Posterior vena cava (tissue), 2 donors: Measurements from ENCODE around the gene ARAP1. TPM values are rescaled to one million over a fixed set of nuclear protein-coding genes. Genes with fewer than 3 reads are reported as not detected.

Experiments
- DNase-seq: peaks from one replicate; pipeline ENCODE4 v3.0.0-alpha.2; 2020; ENCODE audit warnings: low spot score
- intact Hi-C, 2 donors: fragments of 100-400 bp; cut with DNase I; formaldehyde crosslinking; loops; one replicate each; pipeline versions ENCODE4 v1.14.1 to v1.14.2; 2022 to 2023
- total RNA-seq, 2 donors: library from RNA; stranded (reverse); fragmentation: NEBNext Ultra II Directional; extraction: Animal tissue kit (Norgen Biotek cat#: 25700); gene quantifications; one replicate each; pipeline ENCODE4 v1.2.1, GENCODE V29; 2021
- donor health status: DM: yes; HTN: yes; CAD: no.
- donor health status: DM: yes; HTN: yes; CAD: no.

The ARAP1 gene
- total RNA-seq, 2 donors from 2014 or later: 49.9 to 81.9 TPM

GRCh38 chr11:72732329-72732728 lies 19.9 kb downstream of the ARAP1 start:
- intact Hi-C loops: no loop called here
- no peak for DNase-seq

- intact Hi-C loops: no loop called here
- DNase-seq: no peak
These were observed 21.5 kb downstream of the ARAP1 start for GRCh38 chr11:72730737-72731136.

- no peak for DNase-seq
- intact Hi-C loops: no loop called here
These were observed 22.0 kb downstream of the ARAP1 start for GRCh38 chr11:72730243-72730642.

GRCh38 chr11:72727521-72727920 lies 24.7 kb downstream of the ARAP1 start:
- no peak for DNase-seq
- intact Hi-C loops: loop anchor here (5.0 to 10.0 kb wide), 3 partner anchors 65 to 450 kb away; partner anchors contain the start of gene STARD10 (in 2 of the 2)

- intact Hi-C loops: loop anchor here (5.0 to 10.0 kb wide), 3 partner anchors 66 to 451 kb away; partner anchors contain the start of gene STARD10 (in 2 of the 2)
- no peak for DNase-seq
These were observed 25.7 kb downstream of the ARAP1 start for GRCh38 chr11:72726266-72727220.

GRCh38 chr11:72725724-72726028 lies 26.5 kb downstream of the ARAP1 start:
- intact Hi-C loops: loop anchor here (5.0 to 10.0 kb wide), 3 partner anchors 67 to 452 kb away; partner anchors contain the start of gene STARD10 (in 2 of the 2)
- DNase-seq: no peak

GRCh38 chr11:72724851-72725723 lies 27.1 kb downstream of the ARAP1 start:
- DNase-seq: no peak
- intact Hi-C loops: loop anchor here (5.0 to 10.0 kb wide), 3 partner anchors 67 to 452 kb away; partner anchors contain the start of gene STARD10 (in 2 of the 2)

GRCh38 chr11:72724021-72724551 lies 28.1 kb downstream of the ARAP1 start:
- intact Hi-C loops: loop anchor here in 1 of 2 donors (10.0 kb wide), 1 partner anchor 451 kb away; no protein-coding TSS in a partner anchor

GRCh38 chr11:72723508-72723907 lies 28.7 kb downstream of the ARAP1 start:
- intact Hi-C loops: loop anchor here in 1 of 2 donors (10.0 kb wide), 1 partner anchor 451 kb away; no protein-coding TSS in a partner anchor
- DNase-seq: no peak

More at GRCh38 chr11:72724021-72724551, 28.1 kb downstream of the ARAP1 start:
- DNase-seq: no peak

GRCh38 chr11:72722050-72722748 lies 30.0 kb downstream of the ARAP1 start:
- intact Hi-C loops: loop anchor here in 1 of 2 donors (10.0 kb wide), 1 partner anchor 453 kb away; no protein-coding TSS in a partner anchor
- DNase-seq: peak; percentile 96

- intact Hi-C loops: loop anchor here in 1 of 2 donors (10.0 kb wide), 1 partner anchor 453 kb away; no protein-coding TSS in a partner anchor
- no peak for DNase-seq
These were observed 30.5 kb downstream of the ARAP1 start for GRCh38 chr11:72721689-72722049.

- no peak for DNase-seq
- intact Hi-C loops: loop anchor here in 1 of 2 donors (10.0 kb wide), 1 partner anchor 454 kb away; no protein-coding TSS in a partner anchor
These were observed 30.9 kb downstream of the ARAP1 start for GRCh38 chr11:72721276-72721675.

GRCh38 chr11:72720784-72721183 lies 31.4 kb downstream of the ARAP1 start:
- intact Hi-C loops: loop anchor here in 1 of 2 donors (10.0 kb wide), 1 partner anchor 454 kb away; no protein-coding TSS in a partner anchor
- no peak for DNase-seq

GRCh38 chr11:72720047-72720446 lies 32.2 kb downstream of the ARAP1 start:
- DNase-seq: no peak
- intact Hi-C loops: loop anchor here in 1 of 2 donors (10.0 kb wide), 1 partner anchor 455 kb away; no protein-coding TSS in a partner anchor

- DNase-seq: no peak
- intact Hi-C loops: no loop called here
These were observed 32.7 kb downstream of the ARAP1 start for GRCh38 chr11:72719551-72719950.

GRCh38 chr11:72719144-72719543 lies 33.1 kb downstream of the ARAP1 start:
- no peak for DNase-seq
- intact Hi-C loops: no loop called here

- intact Hi-C loops: no loop called here
- DNase-seq: no peak
These were observed 34.1 kb downstream of the ARAP1 start for GRCh38 chr11:72718101-72718501.

- intact Hi-C loops: no loop called here
- DNase-seq: no peak
These were observed 35.3 kb downstream of the ARAP1 start for GRCh38 chr11:72716788-72717435.
